H9 (cell line): ENCODE data around the gene EDRF1. TPM values are rescaled to one million over a fixed set of nuclear protein-coding genes. Genes with fewer than 3 reads are reported as not detected.

Experiments
- DNase-seq: peaks from one replicate; pipeline ENCODE4 v3.0.0-alpha.2; 2017
- H2AFZ ChIP-seq: one replicate; pipeline ENCODE4 v1.6.1; 2013; ENCODE audit warnings: mild to moderate bottlenecking, low read length, control low read depth, moderate library complexity
- H2AK5ac ChIP-seq: 2 replicates; pipeline ENCODE4 v1.6.1; 2013; ENCODE audit warnings: low read length, control low read depth, mixed read lengths; ENCODE audit not compliant: insufficient read length
- H2BK120ac ChIP-seq: one replicate; pipeline ENCODE4 v1.6.1; 2013; ENCODE audit warnings: low read depth, mild to moderate bottlenecking, low read length, control low read depth, inconsistent platforms; ENCODE audit not compliant: poor library complexity, severe bottlenecking
- H2BK12ac ChIP-seq: 2 replicates; pipeline ENCODE4 v1.6.1; 2013; ENCODE audit warnings: low read length, control low read depth, mixed read lengths, low read depth; ENCODE audit not compliant: insufficient read length
- H2BK15ac ChIP-seq: 2 replicates; pipeline ENCODE4 v1.6.1; 2013; ENCODE audit warnings: low read depth, low read length, control low read depth
- H2BK20ac ChIP-seq: one replicate; pipeline ENCODE4 v1.6.1; 2013; ENCODE audit warnings: low read depth, mild to moderate bottlenecking, low read length, control low read depth, inconsistent platforms; ENCODE audit not compliant: poor library complexity, severe bottlenecking
- H2BK5ac ChIP-seq: 2 replicates; pipeline ENCODE4 v1.6.1; 2013; ENCODE audit warnings: low read length, control low read depth, mixed read lengths; ENCODE audit not compliant: insufficient read length
- H3K14ac ChIP-seq: 2 replicates; pipeline ENCODE4 v1.6.1; 2013; ENCODE audit warnings: low read length, control low read depth; ENCODE audit not compliant: insufficient read depth
- H3K18ac ChIP-seq: 2 replicates; pipeline ENCODE4 v1.6.1; 2013; ENCODE audit warnings: low read depth, mild to moderate bottlenecking, mixed read lengths, low read length, control low read depth; ENCODE audit not compliant: insufficient read length
- H3K23ac ChIP-seq: 2 replicates; pipeline ENCODE4 v1.6.1; 2013; ENCODE audit warnings: low read length, control low read depth, mixed read lengths, low read depth; ENCODE audit not compliant: insufficient read length
- H3K23me2 ChIP-seq: 2 replicates; pipeline ENCODE4 v1.6.1; 2013; ENCODE audit warnings: low read depth, mild to moderate bottlenecking, mixed read lengths, low read length, control low read depth; ENCODE audit not compliant: insufficient read length, poor library complexity, severe bottlenecking
- H3K27ac ChIP-seq: 2 replicates; pipeline ENCODE4 v1.5.1; 2013; ENCODE audit warnings: low read length, control low read depth, mixed read lengths, low read depth; ENCODE audit not compliant: insufficient read length
- H3K27me3 ChIP-seq: 2 replicates; pipeline ENCODE4 v1.6.1; 2013; ENCODE audit warnings: low read length, control low read depth, inconsistent platforms; ENCODE audit not compliant: insufficient read depth
- H3K4ac ChIP-seq: 2 replicates; pipeline ENCODE4 v1.6.1; 2013; ENCODE audit warnings: low read depth, mild to moderate bottlenecking, control low read depth, inconsistent platforms, low read length, moderate library complexity
- H3K4me1 ChIP-seq: 2 replicates; pipeline ENCODE4 v1.6.1; 2013; ENCODE audit warnings: low read length, control low read depth, inconsistent platforms; ENCODE audit not compliant: insufficient read depth
- H3K4me2 ChIP-seq: 2 replicates; pipeline ENCODE4 v1.6.1; 2013; ENCODE audit warnings: low read length, control low read depth, mixed read lengths; ENCODE audit not compliant: insufficient read length, insufficient read depth
- H3K56ac ChIP-seq: 2 replicates; pipeline ENCODE4 v1.6.1; 2013; ENCODE audit warnings: low read depth, mild to moderate bottlenecking, mixed read lengths, low read length, control low read depth; ENCODE audit not compliant: insufficient read length
- H3K79me1 ChIP-seq: 2 replicates; pipeline ENCODE4 v1.6.1; 2013; ENCODE audit warnings: low read depth, mild to moderate bottlenecking, moderate library complexity, low read length, control low read depth, inconsistent platforms; ENCODE audit not compliant: insufficient read depth, poor library complexity, severe bottlenecking
- H3K79me2 ChIP-seq: 2 replicates; pipeline ENCODE4 v1.6.1; 2013; ENCODE audit warnings: low read length, control low read depth, inconsistent platforms; ENCODE audit not compliant: insufficient read depth
- H3K9ac ChIP-seq: 2 replicates; pipeline ENCODE4 v1.6.1; 2013; ENCODE audit warnings: low read length, control low read depth, mixed read lengths; ENCODE audit not compliant: insufficient read length; ENCODE audit errors: extremely low read depth
- H3K9me3 ChIP-seq: one replicate; pipeline ENCODE4 v1.6.1; 2013; ENCODE audit warnings: low read depth, low read length, inconsistent platforms; ENCODE audit not compliant: control insufficient read depth
- H3T11ph ChIP-seq: one replicate; pipeline ENCODE4 v1.6.1; 2013; ENCODE audit warnings: mild to moderate bottlenecking, low read length, control low read depth, inconsistent platforms
- H4K20me1 ChIP-seq: one replicate; pipeline ENCODE4 v1.6.1; 2013; ENCODE audit not compliant: control insufficient read depth, insufficient read length, insufficient read depth
- H4K5ac ChIP-seq: 2 replicates; pipeline ENCODE4 v1.6.1; 2013; ENCODE audit warnings: low read depth, mild to moderate bottlenecking, mixed read lengths, low read length, control low read depth; ENCODE audit not compliant: insufficient read length
- H4K8ac ChIP-seq: replicated peaks from 2 replicates; pipeline ENCODE4 v1.6.1; 2013; ENCODE audit warnings: low read length, control low read depth, mixed read lengths, low read depth; ENCODE audit not compliant: insufficient read length
- H4K91ac ChIP-seq: 2 replicates; pipeline ENCODE4 v1.6.1; 2013; ENCODE audit warnings: low read depth, mild to moderate bottlenecking, moderate library complexity, mixed read lengths, low read length, control low read depth; ENCODE audit not compliant: insufficient read length
- H3K27ac Mint-ChIP-seq, 3 experiments: 2 replicates in 2 of 3; 3 replicates in 1 of 3; pipeline ENCODE4 v1.8.0; 2020 to 2021; ENCODE audit warnings: mixed read lengths in 3 of 3, mild to moderate bottlenecking in 1 of 3, moderate library complexity in 1 of 3
- H3K27me3 Mint-ChIP-seq: 2 replicates; pipeline ENCODE4 v1.8.0; 2021; ENCODE audit warnings: low read depth, mild to moderate bottlenecking, moderate library complexity, mixed read lengths
- H3K36me3 Mint-ChIP-seq, 3 experiments: 2 replicates in 2 of 3; 3 replicates in 1 of 3; pipeline ENCODE4 v1.8.0; 2020 to 2021; ENCODE audit warnings: low read depth in 3 of 3, mixed read lengths in 3 of 3; ENCODE audit not compliant: insufficient read depth in 1 of 3
- H3K4me1 Mint-ChIP-seq, 2 experiments: 2 replicates each; pipeline ENCODE4 v1.8.0; 2020; ENCODE audit warnings: mixed read lengths in 2 of 2
- H3K4me3 Mint-ChIP-seq, 2 experiments: 2 replicates in 1 of 2; 3 replicates in 1 of 2; pipeline ENCODE4 v1.8.0; 2020 to 2021; ENCODE audit warnings: mild to moderate bottlenecking in 2 of 2, mixed read lengths in 2 of 2, moderate library complexity in 1 of 2
- H3K9me3 Mint-ChIP-seq, 2 experiments: 2 replicates in 1 of 2; 3 replicates in 1 of 2; pipeline ENCODE4 v1.8.0; 2020; ENCODE audit warnings: mild to moderate bottlenecking in 2 of 2, mixed read lengths in 2 of 2, moderate library complexity in 1 of 2
- CTCF ChIP-seq: fragments of 200-600 bp; sonication (generic); conservative IDR thresholded peaks from 3 replicates; pipeline ENCODE4 v1.8.0; 2021; ENCODE audit warnings: antibody characterized with exemption, mild to moderate bottlenecking
- WGBS: extraction: QIAGEN DNeasy Blood & Tissue Kit; methylation state at CpG from one replicate; pipeline ENCODE4 v1.1.7; 2013; ENCODE audit warnings: missing lambda C conversion rate, low lambda C conversion rate, mixed read lengths; ENCODE audit not compliant: insufficient read length; ENCODE audit errors: extremely low coverage; 5-methylcytosine and 5-hydroxymethylcytosine counted together
- total RNA-seq: library from RNA; stranded (reverse); gene quantifications from 2 replicates; pipeline ENCODE4 v1.2.1, GENCODE V29; 2021

EDRF1 gene
- total RNA-seq, 1 experiment from 2014 or later = 51.0 TPM

- WGBS = no CpG with 5 or more reads among the region's 3 CpGs
- Histone ChIP-seq H3K4me2 (no peak overlapping the region), H3K14ac (no peak overlapping the region), H3K27me3 (no peaks in the 10 kb centered on the region), H2BK5ac (no peak overlapping the region), H4K20me1 (no peaks in the 10 kb centered on the region), H3K4ac (no peak overlapping the region), H3K9ac (no peak overlapping the region), H3K56ac (no peak overlapping the region), H3K23ac (no peak overlapping the region), H4K8ac (no peak overlapping the region), H2BK120ac (no peak overlapping the region), H3K79me1 (no peaks in the 10 kb centered on the region), H3K18ac (no peak overlapping the region), H2BK15ac (no peak overlapping the region), H4K5ac (no peak overlapping the region), H3K4me1 (no peaks in the 10 kb centered on the region), H2BK20ac (no peak overlapping the region), H3K27ac (no peak overlapping the region), H2BK12ac (no peak overlapping the region), H3K9me3 (no peaks in the 10 kb centered on the region), H3T11ph (no peak overlapping the region), H3K23me2 (no peaks in the 10 kb centered on the region), H4K91ac (no peak overlapping the region), H2AK5ac (no peak overlapping the region), H3K79me2 (no peaks in the 10 kb centered on the region), H2AFZ (no peak overlapping the region)
- H3K4me1 Mint-ChIP-seq = no peaks in the 10 kb centered on the region
- H3K27ac Mint-ChIP-seq = no peak overlapping the region
- H3K9me3 Mint-ChIP-seq = no peaks in the 10 kb centered on the region
- H3K4me3 Mint-ChIP-seq = no peak overlapping the region
- H3K36me3 Mint-ChIP-seq = peaks cover 39 to 88% (median 82%) of the 10 kb centered on the region in 3 experiments
- TF ChIP-seq CTCF = no peak
- H3K27me3 Mint-ChIP-seq = no peaks in the 10 kb centered on the region; the same call in 1 of the 2 replicates
- DNase-seq = no peak
Measured at GRCh38 chr10:125727436-125727835, 7.9 kb downstream of the EDRF1 start.
